ENCODE measurements around the gene PLSCR2.
"Not testable (repeated sequence)": the region's sequence is repeated elsewhere in the genome, so short reads cannot be mapped to it uniquely, and the experiment has no call there.

Gene PLSCR2

DNA sequence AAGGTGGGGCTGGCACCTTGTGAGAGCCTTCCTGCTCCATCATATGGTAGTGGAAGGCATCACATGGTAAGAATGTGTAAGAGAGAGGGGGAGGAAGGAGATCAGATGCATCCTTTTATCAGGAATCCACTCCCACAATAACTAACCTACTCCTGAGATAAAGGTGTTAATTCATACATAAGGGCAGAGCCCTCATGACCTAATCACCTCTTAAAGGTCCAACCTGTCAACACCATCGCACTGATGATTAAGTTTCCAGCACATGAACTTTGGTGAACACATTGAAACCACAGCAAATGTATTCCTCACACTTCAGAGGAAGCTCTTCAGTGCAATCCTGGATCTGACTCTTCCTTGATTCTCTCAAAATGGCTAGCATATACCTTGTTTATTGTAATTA is 55.4 kb downstream of the PLSCR2 start:
- no peak for FAIRE-seq

DNA sequence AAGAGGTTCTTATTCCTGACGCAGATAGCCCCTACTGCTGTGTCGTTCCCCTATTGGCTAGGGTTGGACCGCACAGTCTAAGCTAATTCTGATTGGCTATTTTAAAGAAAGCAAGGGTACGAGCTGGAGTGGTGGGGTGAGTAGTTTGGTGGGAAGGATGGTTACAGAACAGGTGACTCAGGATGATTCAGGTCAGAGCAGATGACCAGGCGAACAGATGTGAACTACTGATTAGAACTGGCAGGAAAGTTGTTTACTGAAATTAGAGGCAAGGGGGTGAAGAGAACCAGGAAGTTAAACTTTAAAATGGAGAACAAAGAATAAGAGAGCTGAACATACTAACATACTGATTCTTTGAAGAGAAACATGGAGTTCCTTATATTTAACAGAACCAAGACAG is 56.6 kb downstream of the PLSCR2 start:
- not testable (repeated sequence) for FAIRE-seq

DNA sequence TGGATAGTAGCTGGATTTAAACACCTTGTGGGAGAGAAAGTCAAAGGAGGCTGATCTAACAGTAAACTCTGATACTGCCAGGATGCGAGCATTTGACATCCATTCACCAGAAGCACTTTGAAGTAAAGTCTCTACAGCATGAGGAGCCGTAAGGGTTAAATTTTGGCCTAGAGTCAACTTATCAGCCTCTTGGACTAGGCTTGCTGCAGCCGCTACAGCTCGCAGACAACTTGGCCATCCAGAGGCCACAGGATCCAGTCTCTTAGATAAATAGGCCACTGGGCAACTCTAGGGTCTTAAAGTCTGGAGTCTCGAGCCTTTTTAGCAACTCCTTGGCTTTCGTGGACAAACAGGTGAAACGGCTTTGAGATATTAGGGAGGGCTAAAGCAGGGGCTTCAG is 61.4 kb downstream of the PLSCR2 start:
- FAIRE-seq, result no peak

DNA sequence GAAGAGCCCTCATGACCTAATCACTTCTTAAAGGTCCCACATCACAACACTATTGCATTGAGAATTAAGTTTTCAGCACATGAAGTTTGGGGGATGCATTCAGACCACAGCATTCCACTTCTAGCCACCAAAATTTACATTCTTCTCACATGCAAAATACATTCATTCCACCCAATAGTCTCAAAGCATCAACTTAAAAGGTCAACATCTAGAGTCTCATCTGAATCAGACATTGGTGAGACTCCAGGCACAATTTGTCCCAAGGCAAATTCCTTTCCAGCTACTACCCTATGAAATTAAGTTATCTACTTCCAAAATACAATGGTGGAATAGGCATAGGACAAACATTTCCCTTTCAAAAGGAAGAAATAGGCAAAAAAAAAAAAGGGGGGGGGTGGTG is 64.9 kb downstream of the PLSCR2 start:
- no peak for FAIRE-seq

DNA sequence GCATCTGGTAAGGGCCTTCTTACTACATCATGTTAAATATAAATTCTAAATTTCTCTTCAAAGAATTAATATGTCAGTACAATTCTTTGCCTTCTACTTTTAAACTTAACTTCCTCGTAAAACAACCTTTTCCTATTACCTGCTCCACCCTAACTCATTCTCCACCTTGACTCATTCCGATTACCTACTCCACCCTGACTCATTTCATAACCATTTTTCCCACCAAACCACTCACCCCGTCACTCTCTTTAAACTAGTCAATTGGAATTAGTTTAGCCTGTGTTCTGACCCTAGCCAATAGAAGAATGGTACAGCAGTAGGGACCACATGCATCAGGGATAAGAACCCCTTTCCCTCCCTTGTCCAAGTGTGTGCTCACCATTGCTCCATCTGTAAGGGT is 65.6 kb downstream of the PLSCR2 start:
- FAIRE-seq, result no peak

DNA sequence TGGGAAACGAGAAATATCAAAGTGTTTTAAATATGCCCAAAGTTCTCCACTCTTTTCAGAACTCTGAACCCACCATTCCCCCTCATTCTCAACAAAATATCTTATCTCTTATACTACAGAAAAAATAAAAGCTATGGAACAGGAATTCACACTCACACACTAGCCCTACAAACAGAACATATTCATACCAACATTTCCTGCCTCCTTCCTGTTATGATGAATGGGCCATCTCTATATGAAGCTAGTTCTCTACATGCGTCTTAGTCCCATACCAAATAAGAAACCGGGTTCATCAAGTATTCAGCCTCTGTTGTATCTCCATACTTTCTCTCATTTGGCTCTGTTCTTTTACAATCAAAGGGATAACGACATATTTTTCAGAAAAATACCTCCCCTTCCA is 72.6 kb downstream of the PLSCR2 start:
- FAIRE-seq, result no peak

DNA sequence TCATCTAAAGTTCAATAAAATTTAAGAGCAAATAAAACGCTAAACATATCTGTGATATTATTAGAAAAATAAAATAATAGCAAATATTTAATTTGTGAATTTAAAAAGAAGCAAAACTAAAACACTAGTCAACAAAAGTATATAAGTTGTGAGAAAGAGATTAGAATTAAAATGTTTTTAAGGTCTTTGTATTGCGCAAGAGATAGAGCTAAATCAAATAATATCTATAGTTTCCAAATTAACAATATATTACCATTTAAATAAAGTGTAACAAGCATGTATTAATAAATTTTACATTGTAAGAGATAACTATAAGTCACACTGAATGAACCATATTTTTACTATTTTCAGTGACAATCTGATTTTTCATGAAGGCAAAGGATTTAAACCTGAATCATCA is 74.2 kb downstream of the PLSCR2 start:
- peak; percentile 60 for FAIRE-seq

DNA sequence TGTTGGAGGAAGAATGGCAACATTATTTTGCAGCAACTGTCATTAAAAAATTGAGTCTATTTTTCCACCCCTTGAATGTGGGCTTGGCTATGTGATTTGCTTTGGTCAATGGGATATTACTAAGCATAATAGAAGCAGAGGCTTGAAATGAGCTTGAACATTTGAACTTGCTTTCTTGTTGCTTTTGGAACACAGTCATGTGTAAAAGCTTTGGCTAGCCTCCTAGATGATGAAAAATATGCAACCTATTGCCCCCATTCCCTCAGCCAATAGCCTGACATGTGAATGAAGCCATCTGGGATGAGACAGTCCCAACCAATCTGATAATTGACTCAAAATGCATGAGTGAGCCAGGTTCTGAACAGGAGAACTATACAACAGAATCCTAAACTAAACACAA is 78.4 kb downstream of the PLSCR2 start:
- peak; percentile 64 for FAIRE-seq

DNA sequence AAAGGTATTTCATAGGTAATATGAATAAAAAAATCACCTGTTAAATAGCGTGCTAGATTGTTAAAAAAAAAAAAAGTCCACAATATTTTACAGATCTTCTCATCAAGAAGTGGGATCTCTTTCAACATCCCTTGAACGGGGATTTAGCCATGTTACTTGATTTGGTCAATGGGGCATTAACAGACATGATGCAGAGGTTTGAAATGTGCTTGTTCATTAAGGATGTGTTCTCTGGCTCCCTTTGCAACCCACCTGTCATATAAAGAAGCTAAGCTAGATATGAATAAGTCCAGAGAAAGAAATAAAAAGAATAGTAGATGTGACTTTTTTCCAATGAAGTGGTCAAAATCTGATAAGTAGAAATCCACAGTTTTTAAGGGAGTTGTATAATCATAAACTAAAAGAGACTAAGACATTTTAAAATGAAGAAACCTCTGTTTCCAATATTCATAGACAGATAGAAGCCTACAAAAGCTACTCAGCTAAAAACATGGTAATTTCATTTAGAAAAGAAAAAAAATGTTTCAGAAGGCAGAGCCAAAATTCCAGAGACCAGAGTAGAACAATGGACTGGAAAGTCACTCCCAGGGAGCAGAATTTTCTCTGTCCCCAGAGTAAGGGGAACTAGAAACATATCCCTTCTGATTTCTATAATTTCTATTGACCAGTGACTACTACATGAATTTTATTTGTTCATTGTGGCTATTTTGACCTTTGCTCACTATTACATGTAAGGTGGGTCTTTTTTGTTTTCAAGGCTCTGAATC is 79.2 kb downstream of the PLSCR2 start:
- no peak for FAIRE-seq

DNA sequence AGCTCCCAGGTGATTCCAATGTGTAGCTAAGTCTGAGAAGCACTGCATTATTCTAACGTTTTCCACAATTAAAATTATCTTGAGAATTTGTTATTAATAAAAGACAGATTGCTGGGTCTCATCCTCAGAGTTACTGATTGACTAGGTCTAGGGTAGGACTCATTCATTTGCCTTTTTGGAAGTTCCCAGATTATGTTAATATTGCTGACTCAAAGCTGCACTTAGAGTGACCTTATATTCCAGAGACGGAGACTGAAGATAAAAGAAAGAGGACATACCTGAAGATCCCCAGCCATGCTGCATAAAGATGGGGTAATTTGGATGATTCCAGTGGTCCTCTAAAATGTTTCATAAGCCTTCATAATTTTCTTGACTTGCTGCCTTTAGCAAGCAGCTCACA is 81.8 kb downstream of the PLSCR2 start:
- no peak for FAIRE-seq

DNA sequence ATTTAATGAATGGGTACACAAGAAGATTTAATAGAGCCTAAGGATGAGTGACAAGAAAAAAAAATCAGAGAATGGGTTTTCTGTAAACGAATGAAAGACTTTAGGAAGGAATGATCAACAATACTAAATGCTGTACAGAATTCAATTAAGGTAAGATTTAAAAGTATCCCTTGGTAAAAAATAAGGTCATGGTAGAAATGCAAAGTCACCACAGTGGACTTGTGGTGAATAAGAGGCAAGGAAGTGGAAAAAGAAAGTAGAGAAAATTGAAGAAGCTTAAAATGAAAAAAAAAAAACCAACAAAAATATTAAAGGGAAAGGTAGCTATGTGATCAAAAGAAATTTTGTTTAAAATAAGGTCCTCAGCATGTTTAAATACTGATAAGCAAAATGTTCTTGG is 82.4 kb downstream of the PLSCR2 start:
- FAIRE-seq, result no peak

DNA sequence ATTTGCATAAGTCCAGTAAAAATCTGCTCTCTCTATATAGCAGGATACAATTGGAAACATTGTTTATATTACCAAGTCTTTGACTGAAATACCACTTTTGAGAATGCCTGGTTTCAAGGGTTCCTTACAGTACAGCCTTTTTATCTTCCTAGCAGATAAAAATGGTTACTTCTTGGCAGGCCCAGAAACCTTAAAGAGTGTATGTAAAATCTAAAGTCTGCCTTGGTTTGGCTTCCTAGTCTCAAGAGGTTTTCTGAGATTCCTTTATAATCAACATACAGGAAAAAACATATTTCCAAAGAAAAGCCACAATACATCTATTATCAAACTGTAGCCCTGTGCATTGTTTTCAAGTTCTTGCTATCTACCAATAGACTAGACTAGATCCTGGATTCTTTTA is 84.6 kb downstream of the PLSCR2 start:
- FAIRE-seq, result no peak

Measured in endometrium (tissue), 2 donors.